ENCODE measurements around the gene BST1.

GRCh38 chr4:15676899-15677298, 26.0 kb upstream of the BST1 start:
- TF ChIP-seq CREB1 (IDR thresholded peaks at IDR 0.05; ENCODE audit: low read depth) (no peak), YY1 (IDR thresholded peaks at IDR 0.05; ENCODE audit: low read depth) (no peak), REST (IDR thresholded peaks at IDR 0.05; ENCODE audit: low read depth) (no peak), TAF1 (IDR thresholded peaks at IDR 0.05; ENCODE audit: low read depth) (no peak), EP300 (IDR thresholded peaks at IDR 0.05; ENCODE audit: borderline replicate concordance) (no peak), FOXM1 (IDR thresholded peaks at IDR 0.05; ENCODE audit: borderline replicate concordance, low read depth) (no peak), CEBPB (IDR thresholded peaks at IDR 0.05) (no peak), EGR1 (IDR thresholded peaks at IDR 0.05) (no peak), USF1 (IDR thresholded peaks at IDR 0.05) (no peak), ZBTB7A (IDR thresholded peaks at IDR 0.05; ENCODE audit: low read depth) (no peak), TEAD4 (IDR thresholded peaks at IDR 0.05) (no peak), RAD21 (IDR thresholded peaks at IDR 0.05; ENCODE audit: low read depth) (no peak), TCF12 (IDR thresholded peaks at IDR 0.05; ENCODE audit: low read depth) (no peak)
